ENCODE results near the gene AOPEP.
A peak's percentile ranks its signal among the peaks of the same experiment; 100 is the strongest.

GRCh38 chr9:94982211-94982610, 255.7 kb downstream of the AOPEP start:
- TF ChIP-seq MAX (IDR thresholded peaks at IDR 0.05) (0 out of 2 replicates have a peak, but pooled peaks have one; percentile 14), CEBPB (IDR thresholded peaks at IDR 0.05) (no peak), YY1 (IDR thresholded peaks at IDR 0.05; ENCODE audit: low read depth) (no peak), REST (IDR thresholded peaks at IDR 0.05; ENCODE audit: low read depth) (no peak), EGR1 (IDR thresholded peaks at IDR 0.05) (peak; percentile 96), ZBTB7A (IDR thresholded peaks at IDR 0.05; ENCODE audit: low read depth) (no peak), TAF1 (IDR thresholded peaks at IDR 0.05; ENCODE audit: low read depth) (no peak), CREB1 (IDR thresholded peaks at IDR 0.05; ENCODE audit: low read depth) (no peak), NFIC (IDR thresholded peaks at IDR 0.05) (no peak)
